Measurements from ENCODE around the gene CPLX1. TPM values are rescaled to one million over a fixed set of nuclear protein-coding genes. Genes with fewer than 3 reads are reported as not detected.
A peak's percentile ranks its signal among the peaks of the same experiment; 100 is the strongest.

CPLX1 gene
- polyA plus RNA-seq, 3 donors from 2014 or later: not detected

DNA sequence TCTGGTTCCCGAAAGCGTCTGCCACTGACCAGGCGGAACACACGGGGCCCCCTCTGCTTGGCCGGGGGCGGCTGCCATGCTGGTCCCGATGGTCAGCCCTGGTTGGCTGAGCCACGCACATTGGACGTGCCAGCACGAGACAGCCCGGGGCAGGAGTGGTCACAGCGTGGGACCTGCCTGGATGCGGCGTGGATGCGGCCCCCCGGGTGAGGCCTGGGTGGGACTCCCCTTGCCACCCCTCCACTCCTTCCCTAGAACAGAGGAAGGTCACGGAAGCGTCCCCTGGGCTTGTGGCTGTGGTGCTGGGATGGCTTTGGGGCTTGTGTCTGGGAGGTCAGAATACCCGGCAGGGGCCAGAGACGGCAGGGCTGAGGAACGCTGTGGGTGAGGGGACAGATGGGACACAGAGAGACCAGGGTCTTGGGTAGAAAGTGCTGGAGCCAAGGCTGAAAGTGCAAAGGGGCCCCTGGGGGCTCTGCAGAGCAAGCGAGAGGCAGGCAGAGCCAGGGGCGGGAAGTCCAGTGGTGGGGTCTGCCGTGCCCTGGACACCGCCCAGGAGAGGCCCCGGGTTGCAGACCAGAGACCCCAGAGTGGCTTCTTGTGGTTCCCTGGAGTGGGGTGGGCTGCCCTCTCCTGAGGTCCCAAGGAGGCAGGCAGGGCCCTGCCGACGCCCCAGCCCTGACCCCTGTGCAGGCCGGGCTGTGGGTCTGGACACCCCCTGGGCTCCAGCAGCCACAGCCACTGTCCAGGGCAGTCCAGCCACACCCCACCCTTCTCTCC, 8.6 kb upstream of the CPLX1 start:
- DNase-seq: no peak

DNA sequence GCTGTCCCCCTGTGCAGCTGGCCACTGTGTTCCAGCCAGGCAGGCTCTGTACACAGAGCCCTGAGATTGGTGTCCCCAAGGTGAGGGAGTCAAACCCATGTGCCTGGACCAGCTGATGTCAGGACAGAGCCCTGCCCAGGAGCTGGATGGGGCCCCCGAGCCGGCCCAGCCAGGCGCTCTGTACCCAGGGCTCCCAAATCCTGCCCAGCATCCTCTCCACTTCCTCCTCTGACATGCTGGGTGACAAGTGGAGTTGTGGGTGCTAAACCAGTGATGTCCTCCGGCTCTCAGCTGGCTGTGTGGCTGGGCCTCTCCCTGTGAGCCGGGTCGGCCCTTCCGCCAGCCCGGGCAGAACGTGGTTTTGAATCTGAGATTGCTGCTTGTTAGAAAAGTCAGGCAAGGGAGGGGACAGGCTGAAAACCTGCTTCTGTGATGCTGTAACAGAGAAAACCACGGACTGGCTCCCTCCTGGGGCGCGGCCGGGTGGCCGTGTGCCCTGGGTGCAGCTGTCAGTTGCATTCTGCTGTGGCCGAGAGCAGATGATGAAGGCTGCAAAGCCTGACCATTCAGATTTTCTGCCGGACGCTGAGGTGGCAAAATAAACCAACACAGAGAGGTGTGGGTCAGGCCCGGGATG, 7.9 kb upstream of the CPLX1 start:
- DNase-seq: peak; percentile 16 to 43 (median 30)
- peaks cover 0 to 6% (median 1%) of the 10 kb centered on the region in 3 donors for H3K27me3 Mint-ChIP-seq (ENCODE audit: low read depth in 3 of 3)
- H3K9me3 Mint-ChIP-seq: peaks cover 0 to 8% (median 0%) of the 10 kb centered on the region in 6 donors
- H3K36me3 Mint-ChIP-seq: peaks cover 0 to 4% (median 0%) of the 10 kb centered on the region in 3 donors
- H3K4me1 Mint-ChIP-seq: peaks cover 10 to 16% of the 10 kb centered on the region in 2 donors
- no peak overlapping the region for H3K27ac Mint-ChIP-seq
- peak overlapping the region in 4 of 5 donors; percentile 32 to 68 (median 50) for H3K4me3 Mint-ChIP-seq

More for the DNA sequence above, 8.6 kb upstream of the CPLX1 start:
- Mint-ChIP-seq H3K36me3 (peaks cover 0 to 7% (median 0%) of the 10 kb centered on the region in 3 donors), H3K27me3 (ENCODE audit: low read depth in 3 of 3) (peaks cover 0 to 6% (median 0%) of the 10 kb centered on the region in 3 donors), H3K4me1 (peaks cover 10 to 16% of the 10 kb centered on the region in 2 donors), H3K4me3 (no peak overlapping the region), H3K27ac (no peak overlapping the region), H3K9me3 (peaks cover 0 to 8% (median 0%) of the 10 kb centered on the region in 6 donors)

DNA sequence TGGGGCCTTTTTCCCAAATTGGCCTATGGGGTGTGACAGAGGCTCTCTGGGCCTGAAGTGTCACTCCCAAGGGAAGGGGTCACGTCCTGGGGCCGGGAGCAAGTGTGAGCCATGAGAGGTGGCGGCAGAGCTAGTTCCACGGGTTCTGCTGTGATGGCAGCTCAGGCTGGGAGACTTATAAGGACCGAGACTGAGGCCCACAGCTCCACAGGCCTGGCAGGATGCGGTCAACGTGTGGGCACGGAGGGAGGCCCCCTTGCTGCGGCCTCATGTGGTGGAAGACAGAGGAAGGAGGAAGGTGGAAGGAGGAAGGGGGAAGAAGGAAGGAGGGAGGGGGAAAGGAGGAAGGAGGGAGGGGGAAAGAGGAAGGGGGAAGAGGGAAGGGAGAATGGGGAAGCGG, 7.2 kb upstream of the CPLX1 start:
- peaks cover under 1 to 8% (median 5%) of the 10 kb centered on the region in 3 donors for H3K27me3 Mint-ChIP-seq (ENCODE audit: low read depth in 3 of 3)
- H3K9me3 Mint-ChIP-seq: peaks cover 0 to 8% (median under 1%) of the 10 kb centered on the region in 6 donors
- H3K4me3 Mint-ChIP-seq: peak overlapping the region in 4 of 5 donors; percentile 35 to 60 (median 50)
- peaks cover 10 to 18% of the 10 kb centered on the region in 2 donors for H3K4me1 Mint-ChIP-seq
- DNase-seq: peak in 2 of 3 donors; percentile 19 to 39
- peaks cover 0 to 4% (median under 1%) of the 10 kb centered on the region in 3 donors for H3K36me3 Mint-ChIP-seq
- H3K27ac Mint-ChIP-seq: peak overlapping the region in 2 of 6 donors; percentile 10 to 37

DNA sequence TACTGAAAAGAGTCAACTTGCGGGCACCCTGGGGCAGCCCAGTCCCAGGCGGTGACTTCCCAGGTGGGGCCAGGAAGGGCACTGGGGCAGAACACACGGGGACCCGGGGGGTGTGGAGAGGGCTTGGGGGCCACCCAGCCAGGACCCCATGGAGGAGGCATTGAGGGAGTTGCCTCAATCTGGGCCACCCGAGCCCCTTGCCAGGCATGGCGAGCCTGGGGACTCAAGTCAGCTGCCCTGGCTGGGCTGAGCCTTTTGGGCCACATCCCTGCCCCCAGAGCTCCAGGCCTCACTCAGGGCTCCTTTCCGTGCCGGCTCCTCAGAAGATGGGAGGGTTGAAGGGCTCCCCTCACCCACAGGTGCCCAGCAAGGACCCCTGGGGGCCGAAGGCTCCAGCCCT, 6.6 kb upstream of the CPLX1 start:
- Mint-ChIP-seq H3K27me3 (ENCODE audit: low read depth in 3 of 3) (peaks cover 7 to 14% (median 12%) of the 10 kb centered on the region in 3 donors), H3K9me3 (peaks cover 0 to 6% (median under 1%) of the 10 kb centered on the region in 6 donors), H3K36me3 (peaks cover 0 to 4% (median 0%) of the 10 kb centered on the region in 3 donors), H3K4me3 (no peak overlapping the region), H3K27ac (no peak overlapping the region), H3K4me1 (peaks cover 12 to 23% of the 10 kb centered on the region in 2 donors)
- DNase-seq: no peak

DNA sequence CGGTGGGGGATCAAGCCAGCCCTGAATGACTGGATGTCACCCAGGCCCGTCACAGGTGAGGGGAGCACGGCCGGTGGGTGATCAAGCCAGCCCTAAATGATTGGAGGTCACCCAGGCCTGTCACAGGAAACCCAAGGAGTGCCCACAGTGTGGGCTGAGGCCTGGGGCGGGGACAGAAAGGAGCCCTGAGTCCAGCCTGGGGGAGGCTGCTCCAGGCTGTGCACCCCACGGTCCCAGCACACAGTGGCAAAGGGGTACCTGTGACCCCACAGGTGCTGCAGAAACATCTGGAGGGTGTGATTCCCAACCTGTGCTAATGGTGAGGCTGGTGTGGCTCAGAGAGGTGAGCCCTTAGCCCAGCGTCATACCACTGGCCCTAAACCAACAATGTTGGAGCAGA, 6.2 kb upstream of the CPLX1 start:
- H3K27me3 Mint-ChIP-seq (ENCODE audit: low read depth in 3 of 3): peaks cover 7 to 14% (median 13%) of the 10 kb centered on the region in 3 donors
- H3K4me1 Mint-ChIP-seq: peaks cover 12 to 23% of the 10 kb centered on the region in 2 donors
- no peak overlapping the region for H3K27ac Mint-ChIP-seq
- peaks cover 0 to 6% (median 0%) of the 10 kb centered on the region in 6 donors for H3K9me3 Mint-ChIP-seq
- peaks cover 0 to 4% (median 0%) of the 10 kb centered on the region in 3 donors for H3K36me3 Mint-ChIP-seq
- H3K4me3 Mint-ChIP-seq: no peak overlapping the region
- DNase-seq: no peak

DNA sequence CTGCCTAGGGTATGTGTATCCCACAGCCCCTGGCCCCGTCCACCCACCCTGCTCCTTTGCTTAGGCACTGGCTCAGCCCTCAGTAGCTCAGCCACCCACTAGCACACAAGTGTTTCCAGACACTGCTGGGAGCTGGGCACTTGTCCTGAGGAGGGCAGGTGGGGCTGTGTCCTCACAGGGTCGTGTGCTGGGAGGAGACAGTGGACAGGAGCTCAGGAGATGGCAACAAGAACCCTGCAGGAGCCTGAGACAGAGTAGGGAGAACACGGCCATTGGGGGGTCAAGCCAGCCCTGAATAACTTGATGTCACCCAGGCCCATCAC, 5.5 kb upstream of the CPLX1 start:
- Mint-ChIP-seq H3K36me3 (peaks cover 0 to 4% (median 0%) of the 10 kb centered on the region in 3 donors), H3K9me3 (peaks cover 0 to 6% (median 0%) of the 10 kb centered on the region in 6 donors), H3K27ac (no peak overlapping the region), H3K4me1 (peaks cover 12 to 23% of the 10 kb centered on the region in 2 donors), H3K27me3 (ENCODE audit: low read depth in 3 of 3) (peaks cover 7 to 14% (median 13%) of the 10 kb centered on the region in 3 donors), H3K4me3 (no peak overlapping the region)
- no peak for DNase-seq

DNA sequence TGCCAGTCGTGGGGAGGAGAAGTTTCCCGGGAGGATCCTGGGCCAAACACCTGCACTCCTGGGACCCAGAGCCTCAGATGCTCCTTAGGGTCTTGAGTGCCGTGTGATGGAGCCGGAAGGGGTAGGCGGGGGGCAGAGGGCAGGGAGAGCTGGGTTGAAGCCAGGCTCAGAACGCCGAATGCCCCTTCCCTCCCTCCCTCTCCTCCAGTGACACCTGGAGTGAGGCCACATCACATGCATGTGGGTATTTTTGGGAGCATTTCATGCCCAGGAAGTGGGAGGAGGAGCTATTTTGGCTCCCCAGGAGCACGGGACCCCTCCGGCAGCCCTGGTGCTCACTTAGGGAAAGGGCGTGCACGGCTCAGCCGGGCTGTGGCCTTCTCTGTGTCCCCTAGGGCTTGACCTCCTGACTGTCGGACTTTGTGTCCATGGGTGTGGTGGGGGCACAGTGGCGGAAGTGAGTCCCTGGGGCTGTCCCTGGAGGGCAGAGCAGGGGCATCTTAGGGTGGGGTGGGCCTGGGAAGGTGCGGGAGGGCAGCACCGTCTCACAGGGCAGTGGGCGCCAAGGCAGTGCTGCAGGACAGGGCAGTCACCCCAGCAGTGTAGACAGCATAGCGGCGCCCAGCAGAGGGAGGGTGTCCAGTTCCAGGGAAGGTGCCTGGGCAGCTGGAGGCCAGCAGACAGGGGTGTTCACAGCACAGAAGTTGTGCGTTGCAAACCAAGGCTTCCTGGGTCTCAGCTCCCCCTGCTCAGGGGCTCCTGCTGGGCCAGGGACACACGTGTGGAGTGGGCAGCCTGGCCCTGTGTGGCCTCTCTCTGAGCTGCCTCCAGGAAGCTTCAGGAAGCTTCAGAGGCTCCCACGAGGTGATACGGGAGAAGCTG, 4.9 kb upstream of the CPLX1 start:
- no peak for DNase-seq
- Mint-ChIP-seq H3K4me1 (peaks cover 12 to 23% of the 10 kb centered on the region in 2 donors), H3K27ac (no peak overlapping the region)

DNA sequence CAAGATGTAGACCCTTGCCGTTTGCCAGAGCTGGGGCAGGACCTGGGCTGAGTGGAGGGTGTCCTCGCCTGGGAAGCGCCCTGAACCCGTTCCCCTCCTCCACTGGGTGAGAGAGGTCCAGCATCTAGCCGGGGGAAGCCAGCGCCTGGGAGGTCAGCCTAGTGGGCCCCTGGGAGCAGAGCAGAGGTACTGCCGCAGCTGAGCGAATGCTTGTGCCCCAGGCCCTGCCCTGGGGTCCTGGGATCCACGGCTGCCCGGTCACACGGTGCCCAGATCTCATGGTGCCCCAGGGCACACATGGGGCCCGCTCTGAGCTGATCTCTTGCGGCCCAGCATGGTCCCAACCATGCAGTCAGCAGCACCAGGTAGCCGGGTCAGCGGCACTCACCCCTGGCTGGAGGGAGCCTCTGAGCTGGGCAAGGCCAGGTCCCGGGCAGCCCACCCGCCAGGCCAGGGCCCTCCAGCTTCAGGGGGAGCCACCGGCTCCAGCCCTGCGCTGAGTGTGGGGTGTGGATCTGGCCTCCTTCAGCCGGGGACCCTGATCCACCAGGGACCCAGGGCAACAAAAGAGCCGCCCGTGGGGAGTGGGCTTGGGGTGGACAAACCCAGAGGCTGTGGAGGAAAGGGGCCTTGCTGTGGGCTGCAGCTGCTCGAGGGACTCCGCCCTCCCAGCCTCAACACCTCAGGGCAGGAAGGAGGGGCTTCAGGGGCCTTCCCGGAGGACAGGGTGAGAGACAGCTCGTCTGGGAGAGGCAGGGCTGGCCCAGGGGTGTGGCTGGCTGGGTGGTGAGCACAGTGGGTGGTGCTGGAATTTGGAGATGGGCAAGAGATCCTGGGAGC, 4.1 kb upstream of the CPLX1 start:
- peaks cover 12 to 23% of the 10 kb centered on the region in 2 donors for H3K4me1 Mint-ChIP-seq
- peaks cover 0 to 6% (median 0%) of the 10 kb centered on the region in 6 donors for H3K9me3 Mint-ChIP-seq
- no peak overlapping the region for H3K27ac Mint-ChIP-seq
- peaks cover 0 to 4% (median 0%) of the 10 kb centered on the region in 3 donors for H3K36me3 Mint-ChIP-seq
- DNase-seq: no peak
- no peak overlapping the region for H3K4me3 Mint-ChIP-seq
- H3K27me3 Mint-ChIP-seq (ENCODE audit: low read depth in 3 of 3): peaks cover 7 to 14% (median 13%) of the 10 kb centered on the region in 3 donors

More for the DNA sequence above, 4.9 kb upstream of the CPLX1 start:
- Mint-ChIP-seq H3K27me3 (ENCODE audit: low read depth in 3 of 3) (peaks cover 7 to 14% (median 13%) of the 10 kb centered on the region in 3 donors), H3K36me3 (peaks cover 0 to 4% (median 0%) of the 10 kb centered on the region in 3 donors), H3K4me3 (no peak overlapping the region), H3K9me3 (peaks cover 0 to 6% (median 0%) of the 10 kb centered on the region in 6 donors)

DNA sequence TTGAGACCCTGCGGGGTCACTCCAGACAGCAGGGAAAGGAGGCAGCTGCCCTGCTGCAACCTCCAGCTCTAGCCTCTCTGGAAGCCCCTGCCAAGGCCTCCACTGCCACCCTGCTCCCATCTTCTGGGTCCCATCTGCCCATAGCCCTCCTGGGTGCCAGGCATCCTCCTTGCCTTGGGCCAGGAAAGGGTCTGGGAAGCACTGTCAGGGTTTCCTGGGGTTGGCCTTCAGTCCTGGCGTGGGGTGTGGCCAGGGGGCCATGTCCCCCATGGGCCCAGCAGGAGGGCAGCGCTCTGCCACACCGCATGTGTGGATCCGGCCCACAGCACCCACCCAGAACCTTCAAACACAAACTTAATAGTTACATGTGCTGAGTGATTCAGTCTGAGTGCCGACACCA, 3.4 kb upstream of the CPLX1 start:
- peaks cover 0 to 4% (median 0%) of the 10 kb centered on the region in 3 donors for H3K36me3 Mint-ChIP-seq
- no peak for DNase-seq
- H3K9me3 Mint-ChIP-seq: peaks cover 0 to 6% (median 0%) of the 10 kb centered on the region in 6 donors
- peaks cover 12 to 23% of the 10 kb centered on the region in 2 donors for H3K4me1 Mint-ChIP-seq
- no peak overlapping the region for H3K4me3 Mint-ChIP-seq
- H3K27me3 Mint-ChIP-seq (ENCODE audit: low read depth in 3 of 3): peaks cover 7 to 16% (median 15%) of the 10 kb centered on the region in 3 donors
- H3K27ac Mint-ChIP-seq: no peak overlapping the region

DNA sequence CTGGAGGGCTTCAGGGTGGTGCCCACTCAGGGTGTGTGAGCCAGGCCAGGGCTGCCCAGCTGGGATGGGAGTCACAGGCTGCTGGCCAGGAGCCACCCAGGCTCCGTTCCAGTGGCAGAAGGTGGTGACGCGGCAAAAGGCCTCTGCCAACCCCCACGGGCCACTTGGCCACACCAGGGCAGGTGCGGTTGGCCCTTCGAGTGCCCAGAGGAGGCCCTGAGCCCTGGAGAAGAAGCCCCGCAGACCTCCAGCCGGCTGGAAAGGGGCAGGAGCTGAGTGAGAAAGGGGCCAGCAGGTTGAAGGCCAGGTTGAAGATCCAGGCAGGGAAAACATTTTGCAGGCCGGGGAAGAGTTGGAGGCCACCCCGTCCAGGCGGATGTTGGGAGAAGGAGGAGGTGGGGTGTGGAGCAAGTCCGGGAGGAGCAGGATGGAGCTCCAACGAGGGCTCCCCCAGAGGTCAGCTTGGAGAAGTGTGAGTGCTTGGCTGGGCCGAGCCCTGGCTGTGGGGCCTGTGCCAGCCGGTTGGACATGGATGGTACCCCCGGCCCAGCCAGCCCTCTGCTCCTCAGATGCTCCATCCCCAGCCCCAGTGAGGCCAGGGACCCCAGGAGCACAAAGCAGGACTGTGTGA, 2.8 kb upstream of the CPLX1 start:
- DNase-seq: no peak
- H3K4me1 Mint-ChIP-seq: peaks cover 8 to 17% of the 10 kb centered on the region in 2 donors
- H3K9me3 Mint-ChIP-seq: peaks cover 0 to 6% (median 0%) of the 10 kb centered on the region in 6 donors
- peaks cover 7 to 15% (median 13%) of the 10 kb centered on the region in 3 donors for H3K27me3 Mint-ChIP-seq (ENCODE audit: low read depth in 3 of 3)
- peaks cover 0 to 4% (median 0%) of the 10 kb centered on the region in 3 donors for H3K36me3 Mint-ChIP-seq
- H3K4me3 Mint-ChIP-seq: no peak overlapping the region
- no peak overlapping the region for H3K27ac Mint-ChIP-seq

DNA sequence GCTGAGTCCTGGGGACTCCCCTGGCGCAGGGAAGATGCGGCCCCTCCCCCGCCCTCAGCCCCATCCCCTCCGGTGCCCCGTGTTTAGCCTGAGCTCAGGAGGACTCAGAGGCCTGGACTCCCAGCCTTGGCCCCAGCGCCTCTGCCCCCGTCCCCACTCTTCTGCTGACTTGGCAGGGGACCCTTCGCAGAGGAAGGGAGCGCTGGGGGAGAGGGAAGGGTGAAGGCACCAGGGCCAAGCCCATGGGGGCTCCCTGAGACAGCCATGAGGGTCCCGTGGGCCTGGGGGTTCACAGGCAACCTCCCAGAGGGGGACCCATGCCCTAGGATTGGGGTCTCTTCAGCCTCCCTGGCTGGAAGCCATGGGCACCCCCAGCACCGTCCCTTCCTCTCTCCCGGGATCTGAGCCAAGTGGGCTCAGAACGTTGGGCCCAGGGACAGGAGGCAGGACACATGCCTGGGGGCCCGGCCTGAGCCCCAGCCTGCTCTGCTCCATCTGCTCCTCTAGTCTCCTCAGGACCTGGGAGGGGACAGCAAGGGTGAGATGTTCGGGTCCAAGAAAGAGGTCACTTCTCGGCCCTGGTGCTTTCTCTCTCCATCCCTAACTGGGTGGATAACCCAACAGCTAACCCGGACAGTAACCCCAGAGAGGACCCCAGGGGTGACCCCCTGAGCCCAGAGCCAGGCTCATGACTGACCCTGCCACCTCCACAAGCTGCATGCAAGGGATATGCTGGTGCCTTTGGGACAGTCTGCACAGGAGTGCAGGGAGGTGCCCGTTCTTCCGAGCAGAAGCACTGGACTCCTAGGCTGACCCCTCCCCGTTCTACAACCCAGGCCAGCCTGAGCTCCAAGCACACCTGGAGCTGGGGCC, 1.5 kb upstream of the CPLX1 start:
- Mint-ChIP-seq H3K27ac (no peak overlapping the region), H3K9me3 (peaks cover 0 to 6% (median 0%) of the 10 kb centered on the region in 6 donors), H3K4me1 (peaks cover 2 to 7% of the 10 kb centered on the region in 2 donors), H3K36me3 (peaks cover 0 to 4% (median 0%) of the 10 kb centered on the region in 3 donors), H3K4me3 (peak overlapping the region in 4 of 5 donors; percentile 42 to 78 (median 58)), H3K27me3 (ENCODE audit: low read depth in 3 of 3) (peaks cover 10 to 18% (median 11%) of the 10 kb centered on the region in 3 donors)
- no peak for DNase-seq

Data from immature natural killer cell (primary cell).